ENCODE measurements around the gene FAM3B.

GRCh38 chr21:41277196-41277595 is 39.4 kb upstream of the FAM3B start:
- TF ChIP-seq CTCF (IDR thresholded peaks at IDR 0.05; ENCODE audit: low read depth, low read length) (no peak), EZH2phosphoT487 (IDR thresholded peaks at IDR 0.05; ENCODE audit: low read depth) (no peak)

Data from OCI-LY3 (cell line).